HG03175 (cell line): ENCODE results near the gene ZEB2.

ENCODE experiments used
- ATAC-seq: cut with Tn5 transposase; IDR thresholded peaks from one replicate; pipeline ENCODE4 v1.9.1; 2021; ENCODE audit warnings: mild to moderate bottlenecking, moderate library complexity; ENCODE audit not compliant: unreplicated experiment

ZEB2 gene

DNA sequence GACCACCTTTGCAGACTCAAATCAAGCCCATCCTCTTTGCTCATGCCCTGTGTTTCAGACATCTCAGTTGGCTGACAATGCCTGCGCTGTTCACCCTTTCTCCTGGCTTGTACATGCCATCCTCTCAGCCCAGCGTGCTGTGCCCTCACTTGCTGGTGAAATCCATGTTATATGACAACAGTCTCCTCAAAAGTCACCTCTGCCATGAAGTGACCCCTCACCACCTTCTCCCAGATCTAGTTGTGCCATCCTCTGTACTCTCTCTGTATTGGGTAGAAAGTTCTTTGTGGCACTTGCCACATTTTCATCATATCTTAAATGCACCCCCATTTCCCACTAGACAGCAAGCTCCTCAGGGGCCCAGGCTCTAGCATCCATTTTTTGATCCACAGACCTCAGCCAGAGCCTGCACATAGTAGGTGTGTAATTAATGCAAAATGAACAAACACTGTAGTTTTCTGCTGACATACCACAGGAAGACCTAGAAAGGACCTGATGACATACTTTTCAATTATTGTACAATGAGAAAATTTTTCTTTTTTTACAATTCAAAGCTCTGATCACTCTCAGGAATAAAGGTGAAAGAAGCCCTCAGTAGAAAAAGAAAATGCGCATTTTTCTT lies 22.8 kb downstream of the ZEB2 start:
- ATAC-seq: no peak

DNA sequence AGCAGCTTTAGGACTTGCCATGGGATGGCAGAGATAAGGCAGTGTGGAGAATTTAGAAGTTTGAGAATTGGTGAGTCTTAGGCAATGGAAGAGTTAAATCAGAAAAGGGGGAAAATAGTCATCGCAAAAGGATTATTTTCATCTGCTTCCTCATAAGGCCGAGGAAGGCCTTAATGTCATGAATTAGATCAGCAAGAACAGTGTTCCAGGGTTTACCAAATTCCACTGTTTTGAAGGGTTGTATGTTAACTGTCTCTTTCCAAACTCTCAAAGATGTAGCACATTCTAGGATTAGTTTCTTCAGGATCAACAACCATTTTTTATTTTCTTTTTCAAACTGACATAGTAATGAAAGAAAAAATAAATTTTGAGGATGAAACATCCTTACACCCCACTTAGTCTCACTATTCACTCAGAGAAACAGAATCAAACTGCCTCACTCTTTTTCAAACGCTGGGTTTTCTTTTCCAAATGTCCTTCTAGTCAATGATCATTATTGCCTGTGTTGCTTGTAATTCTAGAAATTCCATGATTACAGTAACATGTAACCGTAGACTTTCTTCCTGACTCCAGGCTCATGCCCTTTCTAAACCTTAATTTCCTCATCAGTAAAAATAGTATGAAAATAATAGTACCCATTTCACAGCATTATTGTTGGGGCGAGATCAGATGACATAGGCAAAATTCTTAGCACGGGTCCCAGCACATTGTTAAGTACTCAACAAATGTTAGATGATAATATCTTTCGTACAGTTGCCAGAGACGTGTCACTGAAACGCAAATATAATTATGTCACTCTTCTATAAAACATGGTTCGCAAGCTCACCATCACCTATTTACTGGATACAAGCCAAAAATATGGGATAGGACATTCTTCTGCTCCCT lies 23.6 kb downstream of the ZEB2 start:
- ATAC-seq: no peak

DNA sequence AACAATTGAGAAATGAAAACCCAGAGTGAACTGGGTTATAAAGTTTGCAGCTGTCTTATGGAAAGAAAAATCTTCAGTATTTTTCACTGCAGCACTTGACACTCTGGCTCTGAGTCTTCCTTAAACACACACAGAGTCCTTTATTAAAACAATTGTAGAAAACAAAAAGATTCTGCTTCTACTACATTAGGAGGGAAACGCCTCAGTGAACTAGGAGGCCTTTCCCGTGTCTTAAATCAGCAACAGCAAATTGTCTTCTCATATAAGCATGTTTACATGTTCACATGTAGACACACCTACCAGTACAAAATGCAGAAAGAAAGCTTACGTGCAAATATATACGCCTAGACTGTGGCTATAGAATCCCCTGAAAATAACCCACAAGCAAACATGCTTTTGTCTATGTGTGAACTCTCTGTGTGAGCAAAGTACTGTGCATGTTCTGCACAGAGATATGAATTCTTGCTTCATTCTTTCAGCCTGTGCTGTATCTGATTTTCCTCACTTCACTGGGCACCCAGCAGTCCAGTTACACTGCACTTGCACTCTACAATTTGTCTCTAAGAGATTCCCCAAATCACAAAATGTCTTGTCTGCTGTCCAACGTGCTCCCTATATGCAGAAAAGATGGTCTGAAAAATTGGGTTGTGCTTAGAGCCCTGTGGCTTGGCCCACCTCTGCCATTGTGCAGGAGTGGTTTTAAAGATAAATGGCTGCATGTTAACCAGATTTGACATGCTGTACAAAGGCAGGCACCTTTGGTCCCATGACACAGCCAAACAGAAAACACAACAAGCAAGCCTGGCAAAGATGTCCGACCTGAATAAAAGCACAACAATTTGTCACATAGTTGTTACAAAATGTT lies 24.5 kb downstream of the ZEB2 start:
- no peak for ATAC-seq

DNA sequence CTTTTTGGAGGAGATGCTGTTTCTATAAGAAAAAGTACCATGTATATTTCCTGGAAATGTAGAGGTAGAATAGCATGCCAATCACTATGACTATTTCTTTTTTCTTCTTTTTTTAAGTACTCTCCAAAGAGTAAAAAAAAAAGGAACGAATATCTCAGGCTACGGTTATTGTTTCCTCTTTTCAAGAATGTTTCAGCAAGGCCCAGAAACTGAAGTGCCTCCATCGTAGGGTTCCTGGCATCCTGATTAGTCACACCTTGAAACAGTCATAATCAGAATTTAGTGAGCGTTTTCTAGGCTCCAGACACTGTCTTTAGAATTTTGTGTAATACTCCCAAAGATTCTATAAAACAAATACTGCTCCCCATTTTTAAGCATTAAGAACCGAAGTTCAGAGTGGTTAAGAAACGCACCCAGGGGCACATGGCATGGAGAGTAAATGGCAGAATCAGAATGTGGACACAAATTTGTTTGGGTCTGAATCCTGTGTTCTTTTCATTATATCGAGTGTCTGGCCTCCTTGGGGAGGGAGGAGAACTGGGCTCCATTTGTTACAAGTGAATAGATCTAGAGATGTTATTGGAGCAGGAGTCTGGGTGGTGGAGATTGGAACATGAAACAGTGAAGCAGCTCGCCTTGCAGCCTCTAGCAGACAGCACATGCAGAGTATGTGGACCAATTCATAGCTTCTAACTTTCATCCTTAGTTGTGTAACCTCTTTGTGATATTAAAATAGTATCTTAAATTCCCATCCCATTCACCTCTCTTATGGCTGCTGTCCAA lies 26.7 kb downstream of the ZEB2 start:
- no peak for ATAC-seq

DNA sequence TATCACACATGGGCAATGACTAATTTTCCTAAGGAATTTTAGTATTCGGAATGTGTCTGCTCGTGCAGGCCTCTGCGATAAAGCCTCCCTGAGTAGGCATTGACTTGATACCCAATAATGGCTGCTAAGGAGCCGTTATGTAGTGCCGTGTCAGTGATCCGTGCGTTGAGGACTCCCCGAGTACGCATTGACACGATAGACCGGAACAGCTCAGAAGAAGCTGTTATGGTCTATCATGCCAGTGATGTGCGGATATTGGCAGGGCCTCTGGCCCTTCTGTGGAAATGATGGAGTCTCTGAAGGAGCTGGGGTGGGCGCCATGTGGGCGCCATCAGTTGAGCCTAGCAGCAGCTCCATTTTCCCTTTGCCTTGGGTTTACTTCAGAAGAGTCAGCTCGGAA lies 29.1 kb downstream of the ZEB2 start:
- no peak for ATAC-seq

DNA sequence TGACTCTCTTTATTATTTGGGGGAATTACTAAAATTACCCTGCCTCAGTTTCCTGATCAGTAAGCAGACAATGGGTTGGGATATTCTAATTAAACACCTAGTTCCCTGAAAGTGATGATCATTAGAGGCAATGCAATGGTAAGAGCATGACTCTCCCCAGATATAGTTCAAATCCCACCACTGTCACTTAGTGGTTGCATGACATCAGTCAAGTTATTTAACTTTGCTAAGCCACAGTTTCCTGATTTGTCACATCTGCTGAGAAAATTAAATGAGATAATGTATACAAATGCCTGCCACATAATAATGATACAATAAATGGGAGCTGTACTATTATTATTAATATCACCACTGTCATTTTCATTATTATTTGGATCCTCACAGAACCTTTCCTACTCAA lies 29.9 kb downstream of the ZEB2 start:
- ATAC-seq: no peak

DNA sequence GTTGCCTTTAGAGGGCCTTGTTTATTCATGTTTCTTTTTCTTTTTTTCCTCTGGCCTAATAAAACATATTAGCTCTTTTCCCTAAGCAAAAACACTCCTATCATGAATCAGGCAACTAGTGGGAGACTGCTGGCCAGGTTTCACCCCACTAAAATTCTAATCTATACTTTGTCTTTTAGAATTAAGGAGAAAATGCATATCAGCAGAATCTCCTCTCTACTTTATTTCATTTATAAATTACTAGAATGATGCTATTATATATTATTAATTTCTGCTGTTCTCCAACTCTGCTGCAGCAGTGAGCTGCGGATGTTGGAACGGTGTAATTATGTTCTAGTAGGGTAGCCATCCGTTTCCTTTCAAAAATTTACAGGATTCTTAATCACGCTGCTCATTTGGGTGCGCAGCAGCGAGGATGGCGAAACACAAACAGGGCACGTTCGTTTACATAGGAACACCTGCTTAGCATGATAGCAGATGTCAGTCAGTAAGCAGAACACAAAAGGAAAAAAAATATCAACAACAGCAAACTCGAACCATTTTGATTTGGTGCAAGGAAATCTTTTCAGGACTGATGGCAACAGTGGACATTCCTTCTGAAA lies 30.5 kb downstream of the ZEB2 start:
- ATAC-seq: no peak

DNA sequence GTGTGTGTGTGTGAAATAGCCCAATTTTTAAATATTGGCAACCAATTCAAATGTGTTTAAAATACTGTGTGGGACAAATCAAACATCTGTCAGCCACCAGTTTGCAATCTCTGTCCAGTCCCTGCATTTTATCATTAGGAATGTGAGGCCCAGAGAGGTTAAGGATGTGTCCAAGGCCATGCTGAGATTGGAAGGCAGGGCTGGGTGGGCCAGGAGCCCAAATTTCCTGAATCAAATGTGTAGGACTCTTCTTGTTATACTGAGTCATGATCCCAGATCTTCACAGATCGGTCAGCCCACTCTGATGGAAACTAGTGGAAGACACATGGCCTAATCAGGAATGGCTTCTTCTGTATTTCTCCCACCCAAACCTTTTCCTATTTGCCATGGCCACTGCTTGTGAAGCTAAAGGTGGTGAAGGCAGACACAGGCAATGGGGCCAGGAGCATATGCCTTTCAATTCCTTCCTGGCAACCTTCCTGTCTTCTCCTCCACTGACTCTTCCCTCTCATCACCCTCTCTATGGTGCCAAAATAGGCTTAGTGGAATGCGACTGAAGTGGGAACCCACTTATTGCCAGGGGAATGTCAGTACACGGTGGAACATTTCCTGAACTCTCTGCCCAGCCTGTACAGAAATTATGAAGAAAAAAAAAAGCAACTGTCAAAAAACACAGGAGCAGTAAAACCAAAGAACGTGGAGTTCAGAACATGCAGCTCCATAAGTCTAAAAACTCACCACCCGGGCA lies 35.5 kb downstream of the ZEB2 start:
- ATAC-seq: no peak

DNA sequence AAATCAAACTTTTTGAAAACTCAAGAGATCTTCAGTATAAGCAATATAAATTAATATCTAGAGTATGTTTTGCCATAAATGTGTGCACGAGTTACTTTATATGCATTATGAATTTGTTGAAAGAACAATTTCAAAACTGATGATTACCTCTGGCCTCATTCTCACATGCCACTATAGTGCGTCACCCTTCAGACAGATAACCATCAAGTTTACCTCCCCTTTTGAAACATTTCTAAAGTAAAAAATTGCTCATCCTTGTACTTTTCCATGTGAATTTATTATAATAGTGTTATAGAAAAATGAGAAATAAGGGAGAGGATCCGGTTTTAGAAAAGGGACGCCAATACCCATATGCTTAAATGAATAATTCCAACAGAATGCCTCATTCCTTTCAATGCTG lies 38.3 kb downstream of the ZEB2 start:
- no peak for ATAC-seq

DNA sequence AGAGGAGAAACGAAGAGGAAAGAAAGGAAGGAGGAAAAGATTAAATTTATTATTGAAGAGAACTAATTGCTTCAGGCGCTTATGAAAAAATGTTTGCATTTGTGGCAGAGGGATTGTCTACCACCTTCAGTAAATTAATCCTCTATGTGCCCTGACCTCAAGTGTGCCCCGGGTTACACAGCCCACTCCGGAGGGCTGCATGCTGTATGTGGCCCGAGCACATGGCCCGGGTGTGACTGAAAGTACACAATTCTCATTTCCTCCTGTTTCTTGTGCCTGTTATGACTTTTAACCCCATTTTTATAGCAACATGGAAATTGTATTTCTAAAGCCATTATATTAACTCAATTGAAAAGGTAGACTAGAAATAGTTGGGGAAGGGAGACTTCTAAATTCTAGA lies 38.8 kb downstream of the ZEB2 start:
- ATAC-seq: no peak

DNA sequence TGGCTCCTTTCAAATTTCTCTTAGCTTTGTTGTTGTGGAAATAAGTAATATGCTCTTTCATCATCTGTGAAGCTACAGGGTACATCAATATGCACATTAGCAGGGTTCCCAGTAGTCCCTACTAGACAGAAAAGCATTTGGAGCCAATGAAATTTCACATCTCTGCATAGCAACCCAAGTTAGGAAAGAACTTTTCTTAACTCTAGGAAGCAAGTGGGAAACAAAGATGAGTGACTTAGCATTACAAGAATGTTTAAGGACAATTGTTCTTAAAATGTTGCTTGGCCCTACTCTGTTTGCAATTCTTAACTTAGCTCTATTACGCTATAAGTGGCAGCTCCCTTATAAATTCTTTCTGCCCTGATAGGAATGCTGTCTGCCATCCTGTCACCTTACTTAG lies 39.6 kb downstream of the ZEB2 start:
- ATAC-seq: no peak

DNA sequence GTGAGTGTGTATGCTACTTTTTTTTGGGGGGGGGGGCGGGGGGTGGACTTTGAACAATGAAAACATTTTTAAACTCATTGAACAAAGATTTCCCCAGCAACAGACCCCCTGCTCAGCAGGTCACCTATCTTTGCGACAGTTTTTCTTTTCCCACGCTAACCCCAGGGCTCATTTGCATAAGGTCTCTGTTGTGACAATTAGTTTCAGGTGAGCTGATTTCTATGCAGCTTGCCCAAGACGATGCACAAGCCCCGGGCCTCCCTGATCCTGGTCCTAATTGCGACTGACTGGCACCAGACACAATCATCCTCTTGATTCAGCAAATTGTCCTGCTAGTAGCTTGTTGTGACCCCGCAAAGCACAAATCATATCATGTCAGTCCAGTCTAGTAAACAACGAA lies 40.3 kb downstream of the ZEB2 start:
- no peak for ATAC-seq

DNA sequence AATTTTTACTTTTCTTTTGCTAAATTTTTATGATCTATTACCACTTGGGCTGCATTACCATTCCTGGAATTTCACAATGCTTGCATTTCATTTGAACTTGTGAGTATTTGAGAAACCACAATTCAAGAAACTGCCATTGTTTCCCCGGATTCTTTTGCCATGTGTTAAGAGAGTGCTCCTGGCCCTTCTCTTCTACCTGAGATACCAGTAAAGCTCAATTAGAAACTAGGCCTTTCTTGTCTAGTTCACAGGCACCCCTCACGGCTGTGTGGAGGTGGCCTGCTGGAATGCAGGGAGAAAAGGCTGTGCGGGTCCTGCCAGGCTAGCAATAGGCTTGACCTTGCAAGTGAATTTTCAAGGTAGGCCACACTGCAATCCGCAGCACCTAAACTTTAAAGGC lies 40.8 kb downstream of the ZEB2 start:
- ATAC-seq: no peak

DNA sequence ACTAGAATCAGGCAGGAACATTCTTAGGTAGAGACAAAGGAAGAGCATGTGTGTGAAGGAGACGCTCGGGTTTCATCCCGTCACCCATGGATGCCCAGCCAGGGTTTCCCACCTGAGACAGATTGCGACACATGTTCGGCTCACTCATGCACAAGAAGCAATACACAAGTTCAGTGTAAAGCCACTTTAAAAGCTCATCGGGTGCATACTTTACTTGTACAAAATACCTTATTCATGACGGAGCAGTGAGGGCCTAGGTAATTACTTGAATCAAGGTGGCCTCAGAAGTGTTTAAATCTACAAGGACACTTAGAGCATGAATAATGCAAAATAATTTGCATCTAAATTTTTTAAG lies 42.0 kb downstream of the ZEB2 start:
- no peak for ATAC-seq

DNA sequence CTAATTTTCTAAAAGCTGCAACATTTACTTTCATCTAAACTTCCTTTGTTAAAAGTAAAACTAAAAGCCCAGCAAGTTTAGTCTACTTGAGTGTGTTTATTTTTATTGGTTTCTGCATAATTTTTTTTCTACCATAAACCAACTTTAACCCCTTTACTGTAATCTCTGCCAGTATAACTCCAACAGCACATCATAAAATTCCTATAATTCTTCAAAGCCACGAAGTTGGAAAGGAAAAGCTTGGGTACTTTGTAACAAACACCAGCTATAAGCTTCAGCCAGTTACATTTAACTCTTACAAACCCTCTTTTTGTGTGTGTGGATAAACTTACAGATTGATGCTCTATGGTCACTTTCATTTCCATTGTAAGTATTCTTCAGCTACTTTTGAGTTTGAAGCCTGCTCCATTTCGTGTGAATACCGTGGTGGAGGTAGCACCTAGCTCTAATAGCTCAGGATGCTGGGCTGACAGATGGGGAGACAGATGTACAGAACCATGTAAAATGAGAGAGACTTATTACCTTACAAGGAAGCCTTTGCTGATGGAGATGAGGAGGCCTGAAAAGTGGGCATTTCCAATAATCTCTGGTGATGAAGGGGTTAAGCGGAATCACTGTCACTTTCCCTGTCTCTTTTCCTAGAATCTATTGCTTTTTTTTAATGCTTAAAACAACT lies 42.5 kb downstream of the ZEB2 start:
- ATAC-seq: no peak

DNA sequence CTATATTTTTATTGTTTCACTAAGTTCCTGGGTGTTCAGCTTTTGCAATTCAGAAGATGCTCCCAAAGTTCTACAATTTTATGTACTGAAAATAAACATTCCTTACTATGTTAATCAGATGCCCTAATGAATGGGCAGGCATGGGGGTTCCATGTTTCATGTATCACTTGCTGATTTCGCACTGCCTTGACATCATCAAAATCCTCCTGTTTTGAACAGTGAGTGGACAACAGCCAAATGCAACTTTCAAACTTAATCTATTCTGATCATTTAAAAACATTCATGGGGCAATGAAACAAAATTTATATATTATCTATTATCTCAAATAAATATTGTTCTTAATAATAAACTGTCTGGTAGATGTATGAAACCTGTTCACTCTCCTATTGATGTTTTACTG lies 43.2 kb downstream of the ZEB2 start:
- ATAC-seq: no peak

DNA sequence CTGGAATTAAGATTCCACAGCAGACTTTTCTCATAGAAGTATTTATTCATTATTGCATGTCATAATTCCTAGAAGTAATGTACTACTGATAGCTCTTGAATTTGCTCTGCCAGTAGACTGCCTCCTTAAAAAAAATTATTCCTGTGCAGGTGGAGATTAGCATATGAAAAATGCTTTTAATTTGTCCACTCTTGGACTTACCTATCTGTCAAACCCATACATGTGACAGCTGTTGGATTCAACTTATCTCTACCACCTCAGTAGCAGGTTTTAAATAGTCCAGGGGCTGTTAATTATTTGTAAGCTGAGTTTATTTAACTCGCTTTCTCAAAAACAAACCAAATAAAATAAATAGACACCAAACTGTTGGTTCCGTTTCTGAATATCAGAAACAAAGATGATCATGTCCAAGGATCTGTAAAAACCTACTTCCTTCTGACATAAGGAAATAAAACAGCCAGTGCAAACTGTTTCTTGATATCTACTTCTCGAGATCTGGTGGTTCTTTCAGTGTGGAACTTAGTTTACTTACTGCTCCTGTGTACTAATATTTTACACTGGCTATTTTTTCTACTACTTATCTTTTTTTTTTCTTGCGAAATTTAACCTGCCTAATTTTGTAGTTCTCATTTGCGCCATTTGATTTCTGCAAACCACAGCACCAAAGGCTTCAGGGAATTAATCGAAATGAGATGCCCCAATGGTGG lies 44.2 kb downstream of the ZEB2 start:
- ATAC-seq: no peak

DNA sequence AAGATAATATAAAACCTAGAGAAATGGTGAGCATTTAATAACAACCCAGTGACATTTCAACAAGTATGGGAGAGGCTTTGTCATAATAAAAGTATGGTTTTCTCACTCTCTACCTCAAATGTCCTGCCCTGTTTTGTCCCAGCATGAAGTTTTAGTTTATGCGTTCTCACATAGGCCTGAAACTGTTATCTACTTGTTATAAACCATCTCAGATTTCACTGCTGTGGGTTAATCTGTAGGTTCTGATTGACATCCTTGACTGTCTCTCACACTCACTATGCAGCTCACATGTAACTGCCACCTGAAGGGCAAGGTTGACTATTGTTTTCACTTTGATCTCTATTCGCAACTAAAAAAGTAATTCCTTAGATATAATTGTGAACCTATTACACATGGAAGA lies 44.9 kb downstream of the ZEB2 start:
- ATAC-seq: no peak

DNA sequence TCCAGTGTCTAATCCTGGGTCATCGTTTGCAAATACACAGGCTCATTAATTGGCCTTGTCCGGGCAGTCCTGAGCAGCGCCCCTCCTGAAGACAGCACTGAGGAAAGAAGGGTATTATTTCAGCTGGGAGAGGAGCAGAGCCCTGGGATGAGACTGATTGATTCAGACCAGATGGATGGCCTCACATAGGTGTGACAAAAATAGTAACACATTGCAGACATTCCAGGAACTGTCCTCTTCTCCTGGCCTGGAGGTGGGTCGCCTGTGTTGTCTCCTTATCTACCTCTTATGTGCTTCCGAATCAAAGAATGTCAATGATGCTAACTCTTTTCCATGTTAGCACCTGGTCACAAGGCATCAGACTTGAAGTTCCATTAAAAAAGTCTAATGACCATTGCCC lies 45.9 kb downstream of the ZEB2 start:
- ATAC-seq: no peak
